Prostate gland (tissue), 2 donors: ENCODE data around the gene KLHL28.

Source experiments
- POLR2A ChIP-seq: fragments of 450-650 bp; IDR thresholded peaks from one replicate; pipeline ENCODE4 v1.6.1; 2016; ENCODE audit warnings: antibody characterized with exemption, mild to moderate bottlenecking
- POLR2AphosphoS5 ChIP-seq: sonication (generic); formaldehyde crosslinking; IDR thresholded peaks from one replicate; pipeline ENCODE4 v1.6.1; 2017; ENCODE audit warnings: antibody characterized with exemption
- TF ChIP-seq, protein P1 (sequence below), 4 experiments: fragments of 200-600 bp in 2 of 4; fragments of 450-650 bp in 2 of 4; sonication (generic) in 2 of 4; IDR thresholded peaks; 1 replicate in 3 of 4; 2 replicates in 1 of 4; pipeline ENCODE4 v1.5.1; 2016 to 2019; ENCODE audit warnings: antibody characterized with exemption in 4 of 4, mild to moderate bottlenecking in 2 of 4, moderate library complexity in 2 of 4

DNA sequence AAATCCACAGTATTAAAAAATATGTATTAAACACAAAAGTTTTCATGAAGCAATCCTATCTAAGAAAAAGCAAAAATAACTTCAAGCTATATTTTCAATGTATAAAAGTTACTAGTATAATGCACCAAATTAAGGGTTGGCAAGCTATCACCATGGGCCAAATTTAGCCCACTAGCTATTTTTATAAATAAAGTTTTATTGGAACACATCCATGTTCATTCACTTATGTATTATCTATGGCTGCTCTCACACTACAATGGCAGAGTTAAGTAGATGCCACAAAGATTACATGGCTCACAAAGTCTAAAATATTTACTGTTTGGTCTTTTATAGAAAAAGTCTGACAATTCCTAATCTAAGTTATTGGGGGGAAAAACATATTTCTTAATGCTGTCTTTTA, 17.6 kb downstream of the KLHL28 start:
- TF ChIP-seq, protein P1, sequence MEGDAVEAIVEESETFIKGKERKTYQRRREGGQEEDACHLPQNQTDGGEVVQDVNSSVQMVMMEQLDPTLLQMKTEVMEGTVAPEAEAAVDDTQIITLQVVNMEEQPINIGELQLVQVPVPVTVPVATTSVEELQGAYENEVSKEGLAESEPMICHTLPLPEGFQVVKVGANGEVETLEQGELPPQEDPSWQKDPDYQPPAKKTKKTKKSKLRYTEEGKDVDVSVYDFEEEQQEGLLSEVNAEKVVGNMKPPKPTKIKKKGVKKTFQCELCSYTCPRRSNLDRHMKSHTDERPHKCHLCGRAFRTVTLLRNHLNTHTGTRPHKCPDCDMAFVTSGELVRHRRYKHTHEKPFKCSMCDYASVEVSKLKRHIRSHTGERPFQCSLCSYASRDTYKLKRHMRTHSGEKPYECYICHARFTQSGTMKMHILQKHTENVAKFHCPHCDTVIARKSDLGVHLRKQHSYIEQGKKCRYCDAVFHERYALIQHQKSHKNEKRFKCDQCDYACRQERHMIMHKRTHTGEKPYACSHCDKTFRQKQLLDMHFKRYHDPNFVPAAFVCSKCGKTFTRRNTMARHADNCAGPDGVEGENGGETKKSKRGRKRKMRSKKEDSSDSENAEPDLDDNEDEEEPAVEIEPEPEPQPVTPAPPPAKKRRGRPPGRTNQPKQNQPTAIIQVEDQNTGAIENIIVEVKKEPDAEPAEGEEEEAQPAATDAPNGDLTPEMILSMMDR (IDR thresholded peaks at IDR 0.05): no peak
- TF ChIP-seq POLR2A: no peak
- no peak for TF ChIP-seq POLR2AphosphoS5
